Inferior parietal cortex (tissue), 1 donor: ENCODE results near the gene TCOF1.

Experiments
- DNase-seq: peaks from one replicate; pipeline ENCODE4 v3.0.0-alpha.2; 2016; ENCODE audit errors: extremely low spot score

The TCOF1 gene

GRCh38 chr5:150322202-150322601, 35.3 kb upstream of the TCOF1 start:
- DNase-seq: no peak

- no peak for DNase-seq
Measured at GRCh38 chr5:150323092-150323491, 34.4 kb upstream of the TCOF1 start.

GRCh38 chr5:150323819-150324218, 33.7 kb upstream of the TCOF1 start:
- no peak for DNase-seq

GRCh38 chr5:150325426-150325825, 32.1 kb upstream of the TCOF1 start:
- no peak for DNase-seq

GRCh38 chr5:150326707-150327106, 30.8 kb upstream of the TCOF1 start:
- no peak for DNase-seq

- no peak for DNase-seq
Measured at GRCh38 chr5:150327139-150327538, 30.4 kb upstream of the TCOF1 start.

GRCh38 chr5:150328515-150328914, 29.0 kb upstream of the TCOF1 start:
- no peak for DNase-seq

GRCh38 chr5:150329038-150329437, 28.5 kb upstream of the TCOF1 start:
- DNase-seq: no peak

GRCh38 chr5:150329881-150330876, 27.3 kb upstream of the TCOF1 start:
- DNase-seq: no peak

GRCh38 chr5:150333400-150333799, 24.1 kb upstream of the TCOF1 start:
- DNase-seq: no peak

- no peak for DNase-seq
Measured at GRCh38 chr5:150335778-150336177, 21.7 kb upstream of the TCOF1 start.

GRCh38 chr5:150338546-150338945, 19.0 kb upstream of the TCOF1 start:
- no peak for DNase-seq

GRCh38 chr5:150339165-150339564, 18.3 kb upstream of the TCOF1 start:
- peak; percentile 62 for DNase-seq

GRCh38 chr5:150339841-150340240, 17.7 kb upstream of the TCOF1 start:
- no peak for DNase-seq

GRCh38 chr5:150340614-150341255, 16.8 kb upstream of the TCOF1 start:
- no peak for DNase-seq

- no peak for DNase-seq
Measured at GRCh38 chr5:150341331-150341730, 16.2 kb upstream of the TCOF1 start.

- DNase-seq: no peak
Measured at GRCh38 chr5:150341989-150342388, 15.5 kb upstream of the TCOF1 start.

GRCh38 chr5:150342583-150342982, 14.9 kb upstream of the TCOF1 start:
- DNase-seq: no peak

- DNase-seq: no peak
Measured at GRCh38 chr5:150343994-150344631, 13.4 kb upstream of the TCOF1 start.

- DNase-seq: no peak
Measured at GRCh38 chr5:150345716-150346115, 11.8 kb upstream of the TCOF1 start.

GRCh38 chr5:150346592-150346991, 10.9 kb upstream of the TCOF1 start:
- DNase-seq: no peak

GRCh38 chr5:150347003-150347402, 10.5 kb upstream of the TCOF1 start:
- no peak for DNase-seq

GRCh38 chr5:150347451-150347850, 10.0 kb upstream of the TCOF1 start:
- DNase-seq: no peak
